HG03342 (cell line): Measurements from ENCODE around the gene SAA1.

ENCODE experiments used
- ATAC-seq: cut with Tn5 transposase; IDR thresholded peaks from one replicate; pipeline ENCODE4 v1.9.1; 2021; ENCODE audit warnings: mild to moderate bottlenecking, moderate library complexity; ENCODE audit not compliant: unreplicated experiment

SAA1 gene

DNA sequence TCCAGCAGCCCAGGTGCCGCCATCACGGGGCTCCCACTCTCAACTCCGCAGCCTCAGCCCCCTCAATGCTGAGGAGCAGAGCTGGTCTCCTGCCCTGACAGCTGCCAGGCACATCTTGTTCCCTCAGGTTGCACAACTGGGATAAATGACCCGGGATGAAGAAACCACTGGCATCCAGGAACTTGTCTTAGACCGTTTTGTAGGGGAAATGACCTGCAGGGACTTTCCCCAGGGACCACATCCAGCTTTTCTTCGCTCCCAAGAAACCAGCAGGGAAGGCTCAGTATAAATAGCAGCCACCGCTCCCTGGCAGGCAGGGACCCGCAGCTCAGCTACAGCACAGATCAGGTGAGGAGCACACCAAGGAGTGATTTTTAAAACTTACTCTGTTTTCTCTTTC is at the start of gene SAA1:
Gene SAA1 (plus strand): TSS at position 316 of the 400 bp plus-strand sequence. CDS start 624 bp downstream, outside the sequence.
- no peak for ATAC-seq

DNA sequence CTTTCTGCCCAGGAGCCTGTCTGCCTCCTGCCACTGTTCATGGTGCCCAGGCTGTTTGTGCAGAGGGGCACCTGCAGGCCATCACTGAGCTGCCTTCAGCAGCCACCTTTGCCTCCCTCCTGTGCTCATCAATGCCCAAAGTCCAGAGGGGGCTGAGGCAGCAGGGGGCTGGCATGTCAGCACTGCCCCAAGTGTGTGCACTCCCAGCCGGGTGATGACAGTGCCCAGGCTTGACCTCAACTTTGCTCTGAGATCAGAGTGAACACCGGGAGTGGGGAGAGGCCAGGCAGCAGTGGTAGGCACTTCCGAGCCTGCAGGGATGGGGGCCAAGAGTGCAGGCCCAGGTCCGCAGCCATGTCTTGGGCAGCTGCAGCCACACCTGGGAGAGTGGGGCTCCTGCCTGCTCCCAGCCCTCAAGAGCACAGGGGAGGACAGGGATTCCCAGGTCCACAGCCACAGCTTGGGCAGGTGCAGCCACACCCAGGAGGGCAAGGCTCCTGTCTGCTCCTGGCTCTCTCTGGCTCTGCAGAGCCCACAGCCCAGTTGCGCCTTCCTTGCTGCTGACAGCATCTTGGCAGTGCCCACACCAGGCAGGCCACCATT is 44.7 kb upstream of the SAA1 start:
- ATAC-seq = no peak

DNA sequence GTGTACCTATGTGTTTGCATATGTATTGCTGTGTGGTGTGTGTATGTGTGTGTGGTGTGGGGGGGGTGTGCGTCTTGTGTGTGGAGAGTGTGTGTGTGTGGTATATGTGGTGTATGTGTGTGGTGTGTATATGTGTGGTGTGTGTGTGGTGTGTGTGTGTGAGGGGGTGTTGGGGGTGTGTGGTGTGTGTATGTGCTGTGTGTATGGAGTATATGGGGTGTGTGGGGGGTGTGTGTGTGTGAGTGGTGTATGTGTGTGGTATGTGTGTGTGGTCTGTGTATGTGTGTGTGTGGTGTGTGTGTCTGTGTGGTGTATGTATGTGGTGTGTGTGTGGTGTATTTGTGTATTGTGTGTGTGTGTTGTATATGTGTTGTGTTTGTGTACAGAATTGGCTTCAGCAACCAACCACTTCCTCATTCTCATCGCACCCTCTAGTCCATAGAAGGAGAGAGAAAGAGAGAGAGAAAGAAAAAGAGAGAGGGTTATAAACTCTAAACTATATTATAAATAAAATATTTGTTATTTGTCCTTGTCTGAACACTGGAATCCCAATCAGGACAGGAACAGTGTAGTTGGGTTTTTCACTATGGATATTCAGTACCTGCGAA is 43.1 kb upstream of the SAA1 start:
- no peak for ATAC-seq

DNA sequence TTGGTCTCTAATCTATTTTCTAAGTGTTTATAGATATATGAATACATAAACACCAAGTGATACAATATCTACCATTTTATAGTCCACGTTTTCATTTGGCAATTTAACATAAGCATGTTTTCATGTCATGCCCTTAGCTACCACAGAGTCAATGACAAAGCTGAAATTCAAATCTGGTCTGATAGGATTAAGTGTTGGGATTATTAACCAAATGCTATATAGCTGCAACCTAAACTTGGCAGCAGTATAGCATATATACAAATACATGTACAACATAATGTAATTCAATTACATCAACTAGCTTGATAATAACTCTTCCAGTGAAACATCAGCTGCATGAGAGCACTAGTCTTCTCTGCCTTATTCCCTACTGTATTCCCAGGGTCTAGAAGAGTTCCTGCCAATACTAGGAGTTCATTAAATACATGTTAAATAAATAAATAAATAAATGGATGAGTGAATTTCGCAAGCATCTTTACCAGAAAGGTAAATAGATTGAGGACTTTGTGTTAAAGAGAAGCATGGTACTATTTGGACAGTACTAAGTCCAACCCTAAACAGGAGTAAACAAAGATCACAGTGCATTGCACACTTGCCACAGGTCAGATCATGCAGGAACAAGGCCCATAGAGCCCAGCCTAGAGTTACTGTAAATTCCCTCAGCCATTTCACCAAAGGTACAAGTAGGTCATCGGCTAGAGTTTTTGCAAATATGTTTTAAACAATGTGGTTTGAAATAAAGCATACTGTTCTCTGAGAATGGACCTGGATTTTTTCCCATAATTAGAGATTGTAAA is 42.3 kb upstream of the SAA1 start:
- no peak for ATAC-seq

DNA sequence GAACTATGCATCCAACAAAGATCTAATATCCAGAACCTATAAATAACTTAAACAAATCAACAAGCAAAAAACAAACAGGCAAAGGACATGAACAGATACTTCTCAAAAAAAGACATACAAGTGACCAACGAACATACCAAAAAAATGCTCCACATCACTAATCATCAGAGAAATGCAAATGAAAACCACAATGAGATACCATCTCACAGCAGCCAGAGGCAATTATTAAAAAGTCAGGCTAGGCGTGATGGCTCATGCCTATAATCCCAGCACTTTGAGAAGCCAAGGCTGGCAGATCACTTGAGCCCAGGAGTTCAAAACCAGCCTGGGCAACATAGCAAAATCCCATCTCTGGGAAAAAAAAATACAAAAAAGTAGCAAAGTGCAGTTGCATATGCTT is 40.2 kb upstream of the SAA1 start:
- ATAC-seq = no peak

DNA sequence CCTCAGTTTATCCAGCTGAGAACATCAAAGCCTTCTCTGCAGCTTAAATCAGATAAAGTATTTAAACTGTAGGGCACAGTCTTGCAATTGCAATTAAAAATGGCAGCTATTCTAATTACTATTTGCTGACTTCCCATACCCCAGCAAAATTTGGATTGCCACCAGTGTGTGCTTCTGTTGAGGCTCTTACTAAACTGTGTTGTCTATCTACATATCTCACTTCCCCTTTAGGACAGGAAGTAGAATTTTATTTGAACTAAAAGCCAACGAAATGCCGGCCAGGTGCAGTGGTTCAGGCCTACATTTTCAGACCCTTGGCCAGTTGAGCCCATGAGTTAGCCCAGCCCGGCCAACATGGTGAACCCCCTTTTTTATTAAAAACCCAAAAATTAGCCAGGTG is 36.6 kb upstream of the SAA1 start:
- ATAC-seq = peak; percentile 97

DNA sequence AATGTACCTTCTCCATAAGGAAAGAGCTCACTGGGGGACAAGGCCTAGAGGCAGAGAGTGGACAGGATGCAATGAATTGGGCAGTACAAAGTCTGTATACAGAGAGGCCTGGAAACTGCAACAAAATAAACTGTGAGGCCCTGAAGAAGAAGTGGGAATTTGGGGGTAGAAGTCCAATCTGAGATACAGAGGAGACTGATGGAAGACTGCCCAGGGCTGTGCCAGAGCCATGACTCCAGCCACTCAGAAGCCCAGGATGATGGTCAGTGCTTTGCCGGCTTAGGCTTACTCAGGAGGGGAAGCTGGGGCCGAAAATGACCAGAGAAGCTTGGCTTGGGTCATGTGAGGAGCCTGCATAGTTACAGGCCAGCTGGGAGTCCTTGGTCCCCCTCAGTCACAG is 35.2 kb upstream of the SAA1 start:
- no peak for ATAC-seq

DNA sequence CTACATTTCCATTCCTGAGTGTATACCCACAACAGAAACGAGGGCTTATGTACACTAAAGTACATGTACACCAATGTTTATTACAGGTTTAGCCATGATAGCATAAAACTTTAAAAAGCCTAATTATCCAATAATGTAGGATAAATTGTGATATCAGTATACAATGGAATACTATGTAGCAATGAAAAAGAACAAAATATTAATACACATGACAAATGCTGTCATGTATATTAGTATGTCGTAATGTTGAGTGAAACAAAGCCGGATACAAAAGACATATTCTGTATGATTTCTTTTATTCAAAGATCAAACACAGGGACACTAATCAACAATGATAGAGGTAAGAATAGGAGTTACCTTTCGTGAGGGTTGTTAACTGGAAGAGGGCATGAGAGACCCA is 32.2 kb upstream of the SAA1 start:
- ATAC-seq = no peak

DNA sequence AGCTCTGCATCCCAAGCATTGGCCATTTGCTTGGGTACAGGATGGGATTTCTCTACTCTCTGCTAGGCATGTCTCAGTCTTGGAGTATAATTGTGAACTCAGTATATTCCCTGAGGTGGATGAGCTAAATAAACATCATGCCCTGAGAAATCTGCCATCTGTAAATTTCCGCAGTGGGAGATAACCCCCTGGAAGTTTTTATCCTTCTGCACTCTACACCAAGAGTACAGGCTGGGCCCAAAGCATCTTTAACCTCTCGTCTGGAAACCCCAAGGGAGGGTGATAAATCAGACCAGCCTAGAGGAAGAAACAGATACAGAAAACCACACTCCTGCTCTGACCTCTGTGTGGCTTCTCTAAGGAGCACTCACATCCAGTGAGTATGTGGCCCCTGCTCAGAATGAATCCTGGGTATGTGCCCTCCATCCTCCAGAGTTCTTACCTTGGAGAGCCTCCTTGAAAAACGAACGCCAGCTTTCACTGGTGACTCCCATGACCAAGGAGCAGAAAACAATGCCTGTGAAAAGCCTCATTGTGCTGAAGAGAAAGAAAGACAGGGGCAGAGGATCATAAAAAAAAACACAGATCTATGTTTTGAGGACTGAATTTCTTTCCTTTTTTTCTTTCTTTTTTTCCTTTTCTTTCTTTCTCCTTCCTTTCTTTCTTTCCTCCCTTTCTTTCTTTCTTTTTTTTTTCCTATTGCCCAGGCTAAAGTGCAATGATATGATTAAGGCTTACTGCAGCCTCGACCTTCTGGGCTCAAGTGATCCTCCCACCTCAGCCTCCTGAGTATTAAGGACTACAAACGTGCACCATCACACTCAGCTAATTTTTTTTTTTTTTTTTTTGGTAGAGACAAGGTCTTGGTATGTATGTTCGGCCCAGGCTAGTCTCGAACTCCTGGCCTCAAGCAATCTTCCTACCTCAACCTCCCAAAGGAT is 30.4 kb upstream of the SAA1 start:
- ATAC-seq = no peak

DNA sequence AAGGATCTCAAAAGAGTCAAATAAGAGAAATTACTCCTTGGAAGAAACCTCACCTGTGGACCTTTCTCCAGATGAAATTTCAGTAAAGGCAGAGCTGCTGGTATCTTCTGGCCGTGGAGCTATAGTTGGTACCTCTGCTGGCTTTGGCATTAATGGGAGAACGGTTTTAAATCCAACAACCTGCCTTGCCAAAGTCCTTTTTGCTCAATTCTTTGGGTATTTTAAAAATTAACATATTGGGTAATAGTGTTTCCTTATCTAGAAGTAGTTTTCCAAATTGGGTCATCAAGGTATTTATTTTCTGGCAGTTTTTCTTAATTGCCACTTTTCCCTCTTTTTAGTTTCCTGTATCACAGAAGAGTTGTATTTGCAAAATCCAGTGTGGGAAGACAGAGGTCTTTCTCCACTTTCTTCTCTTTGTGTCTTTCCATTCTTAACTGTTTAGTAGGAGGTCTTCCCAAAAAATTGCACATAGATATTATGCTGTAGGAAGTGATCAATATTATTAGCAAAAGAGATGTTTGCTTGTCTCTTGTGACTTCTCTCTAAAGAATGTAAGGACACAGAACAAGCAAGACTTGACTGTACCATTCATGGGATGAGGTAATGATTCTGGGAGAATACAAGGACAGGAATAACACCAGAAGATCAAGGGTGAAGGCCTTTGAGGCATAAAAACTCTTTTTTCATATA is 29.3 kb upstream of the SAA1 start, which contains the start of gene SAA4:
Gene SAA4 (minus strand): TSS at position 139 of the 693 bp plus-strand sequence. CDS start 876 bp downstream, outside the sequence.
- no peak for ATAC-seq

DNA sequence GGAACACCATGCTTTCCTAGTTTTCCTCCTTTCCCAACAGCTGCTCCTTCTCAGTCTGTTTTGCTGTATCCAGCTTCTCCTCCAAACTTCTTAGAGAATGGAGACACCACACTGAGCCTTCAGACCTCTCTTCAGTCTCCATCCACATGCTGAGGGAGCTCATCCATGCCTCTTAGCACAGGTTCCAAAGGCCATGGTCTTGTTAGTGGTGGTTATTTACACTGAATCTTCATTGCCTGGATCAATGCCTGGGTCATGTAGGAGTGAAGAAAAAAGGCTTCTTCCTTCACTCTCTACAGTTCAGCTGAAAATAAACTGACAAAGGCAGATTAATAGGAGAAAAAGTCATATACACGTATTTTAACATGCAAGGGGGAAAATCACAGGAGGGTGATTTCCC is 26.4 kb upstream of the SAA1 start:
- ATAC-seq = no peak

DNA sequence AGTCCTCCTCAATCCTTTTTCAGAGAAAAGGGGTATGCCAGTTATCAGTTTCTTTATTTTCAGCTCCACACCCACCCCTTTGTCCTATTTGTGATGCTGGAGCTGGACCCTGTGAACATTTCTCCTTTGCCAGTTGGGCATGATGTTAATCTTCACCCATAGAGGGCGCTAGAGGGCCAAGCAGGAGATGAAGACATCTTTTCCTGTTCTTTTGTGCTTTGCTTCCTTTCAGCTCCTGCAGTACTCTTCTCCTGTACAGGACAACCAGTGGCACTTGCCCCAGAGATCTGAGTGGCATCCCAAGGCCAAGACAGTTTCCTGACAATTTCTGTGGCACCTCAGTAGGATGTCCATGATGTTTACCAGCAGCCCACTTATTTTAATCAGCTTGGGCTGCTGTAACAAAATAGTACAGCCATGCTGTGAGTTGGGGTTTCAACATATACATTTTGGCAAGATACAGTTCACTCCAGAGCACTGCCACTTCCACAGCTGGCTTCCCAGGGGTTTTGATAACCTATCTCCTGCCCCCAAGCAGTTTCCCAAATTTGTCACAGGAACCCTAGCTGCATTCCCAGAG is 22.2 kb upstream of the SAA1 start:
- ATAC-seq = no peak

DNA sequence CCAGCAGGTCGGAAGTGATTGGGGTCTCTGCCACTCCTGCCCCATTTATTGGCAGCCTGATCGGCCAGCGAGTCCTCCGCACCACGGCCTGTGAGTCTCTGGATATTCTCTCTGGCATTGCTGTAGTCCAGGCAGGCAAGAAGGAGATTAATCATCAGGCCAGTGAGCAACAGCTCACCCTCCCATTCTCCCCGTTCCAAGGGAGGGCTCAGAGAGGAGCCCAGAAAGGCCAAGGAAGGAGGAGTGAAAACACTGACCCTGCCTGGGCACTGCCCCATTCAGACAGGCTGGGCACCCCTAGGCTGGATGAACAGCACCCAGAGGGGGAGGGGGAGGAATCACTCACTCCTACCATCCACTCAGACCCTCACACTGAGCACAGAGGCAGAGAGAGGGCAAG is 20.7 kb upstream of the SAA1 start:
- ATAC-seq = no peak

DNA sequence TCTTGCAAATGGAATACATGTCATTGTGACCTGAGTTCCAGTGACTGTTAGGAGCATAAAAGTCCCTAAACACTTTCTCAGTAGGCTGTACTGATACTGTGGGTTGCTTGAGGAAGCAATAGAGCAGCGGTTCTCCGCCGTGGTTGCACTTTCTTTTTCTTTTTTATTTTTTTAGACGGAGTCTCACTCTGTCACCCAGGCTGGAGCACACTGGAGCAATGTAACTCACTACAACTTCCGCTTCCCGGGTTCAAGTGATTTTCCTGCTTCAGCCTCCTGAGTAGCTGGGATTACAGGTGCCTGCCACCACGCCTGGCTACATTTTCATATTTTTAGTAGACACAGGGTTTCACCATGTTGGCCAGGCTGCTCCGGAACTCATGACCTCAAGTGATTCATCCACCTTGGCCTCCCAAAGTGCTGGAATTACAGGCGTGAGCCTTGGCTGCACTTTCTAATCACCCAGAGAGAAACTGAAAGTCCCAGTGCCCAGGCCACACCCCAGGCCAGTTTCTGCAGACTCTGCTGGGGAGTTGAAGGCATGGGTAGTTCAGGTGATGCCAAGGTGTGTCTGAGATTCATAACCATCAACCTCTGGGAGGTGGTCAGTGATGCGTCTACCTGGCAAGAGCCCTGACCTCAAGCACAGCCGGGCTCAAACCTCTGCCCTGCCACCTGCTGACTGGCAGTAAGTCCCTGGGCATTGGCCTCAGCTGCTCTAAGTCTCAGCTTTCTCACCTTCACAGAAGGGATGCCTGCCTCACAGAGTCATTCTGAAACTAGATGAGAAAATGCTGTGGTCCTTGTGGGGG is 19.5 kb upstream of the SAA1 start:
- peak; percentile 75 for ATAC-seq

DNA sequence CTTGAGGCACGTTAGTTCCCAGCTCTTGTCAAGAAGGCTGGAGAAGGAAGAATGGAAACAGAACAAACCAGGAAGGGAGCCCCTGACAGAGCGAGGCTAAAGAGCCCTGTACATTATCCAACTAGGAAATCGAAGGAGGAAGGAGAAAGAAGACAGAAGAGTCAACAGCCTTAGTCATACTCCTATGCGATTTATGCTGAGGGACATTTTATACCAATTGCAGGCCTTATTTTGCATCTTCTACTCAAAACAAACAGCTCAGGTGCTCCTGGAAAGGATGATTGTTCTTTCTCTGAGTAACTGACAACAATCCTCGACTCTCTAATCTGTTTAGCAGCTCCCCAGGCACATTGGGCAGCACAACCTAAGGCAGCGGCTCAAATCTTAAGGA is 18.9 kb upstream of the SAA1 start:
- ATAC-seq = peak; percentile 4

DNA sequence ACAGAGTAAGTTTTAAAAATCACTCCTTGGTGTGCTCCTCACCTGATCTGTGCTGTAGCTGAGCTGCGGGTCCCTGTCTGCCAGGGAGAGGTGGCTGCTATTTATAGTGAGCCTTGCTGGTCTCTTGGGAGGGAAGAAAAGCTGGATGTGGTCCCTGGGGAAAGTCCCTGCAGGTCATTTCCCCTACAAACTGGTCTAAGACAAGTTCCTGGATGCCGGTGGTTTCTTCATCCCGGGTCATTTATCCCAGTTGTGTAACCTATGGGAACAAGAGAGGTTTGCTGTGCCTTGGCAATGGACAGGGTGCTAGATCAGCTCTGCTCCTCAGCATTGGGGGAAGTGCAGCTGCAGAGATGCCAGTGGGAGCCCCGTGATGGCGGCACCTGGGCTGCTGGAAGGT is 17.5 kb upstream of the SAA1 start, which contains the start of gene SAA2:
Gene SAA2 (minus strand): TSS at position 108 of the 400 bp plus-strand sequence. CDS start 657 bp downstream, outside the sequence.
- ATAC-seq = no peak

DNA sequence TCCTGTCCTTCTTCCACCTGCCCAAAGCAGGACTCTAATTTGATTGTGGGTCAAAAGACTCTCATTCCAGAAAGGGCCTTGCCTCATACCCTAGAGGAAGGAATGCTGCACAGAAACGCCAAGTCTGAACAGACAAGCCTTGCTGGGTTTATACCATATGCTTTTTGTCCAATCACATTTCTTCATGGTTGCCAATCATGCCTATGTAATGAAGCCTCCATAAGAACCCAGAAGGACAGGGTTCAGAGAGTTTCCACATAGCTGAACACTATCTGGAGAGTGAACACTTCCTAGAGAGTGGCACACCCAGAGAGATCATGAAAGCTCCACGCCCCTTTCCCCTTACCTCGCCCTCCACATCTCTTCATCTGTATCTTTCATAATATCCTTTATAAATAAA is 12.8 kb upstream of the SAA1 start:
- ATAC-seq = no peak

DNA sequence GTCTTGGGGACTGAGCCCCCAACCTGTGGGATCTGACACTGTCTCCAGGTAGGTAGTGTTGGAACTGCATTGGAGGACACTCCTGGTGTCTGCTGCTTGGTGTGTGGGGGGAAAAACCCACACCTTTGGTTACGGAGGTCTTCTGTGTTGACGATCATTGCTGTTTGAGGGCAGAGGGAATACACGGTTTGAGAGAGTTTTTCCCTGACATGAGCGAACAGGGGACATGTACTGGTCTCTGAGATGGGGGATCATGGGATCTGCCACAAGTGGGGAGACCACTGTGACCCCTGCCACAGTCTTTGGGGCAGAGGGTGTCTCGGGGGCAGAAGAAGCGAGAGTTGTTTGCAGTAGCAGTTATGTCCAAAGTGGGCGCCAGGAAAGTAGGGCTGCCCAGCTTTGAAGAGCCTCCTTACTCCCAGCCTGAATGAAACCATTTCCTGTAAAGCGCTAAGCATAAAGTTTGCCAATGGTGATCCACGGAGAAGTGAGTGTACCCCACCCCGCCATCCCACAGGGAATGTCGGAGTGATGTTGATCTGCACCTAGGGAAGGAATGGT is 12.2 kb upstream of the SAA1 start:
- no peak for ATAC-seq
